ENCODE results near the gene VCP.

DNA sequence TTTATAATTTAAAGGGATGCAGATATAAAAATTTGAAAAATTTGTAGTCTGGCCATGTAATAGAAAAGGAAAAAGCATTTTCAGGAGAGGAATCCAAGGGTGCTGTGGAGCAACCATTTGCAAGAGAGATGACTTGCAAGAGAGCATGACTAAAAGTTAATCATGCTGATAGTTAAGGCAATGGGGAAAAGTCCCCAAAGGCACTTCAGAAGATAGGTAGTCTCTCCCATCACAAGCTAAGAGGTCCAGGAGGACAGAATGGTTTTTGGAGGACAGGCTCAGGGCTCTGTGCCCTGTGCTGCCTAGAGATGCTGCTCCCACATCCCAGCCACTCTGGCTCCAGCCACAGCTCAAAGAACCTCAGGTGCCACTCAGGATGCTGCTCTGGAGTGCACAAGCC lies 44.1 kb downstream of the VCP start:
- TF ChIP-seq, protein P1, sequence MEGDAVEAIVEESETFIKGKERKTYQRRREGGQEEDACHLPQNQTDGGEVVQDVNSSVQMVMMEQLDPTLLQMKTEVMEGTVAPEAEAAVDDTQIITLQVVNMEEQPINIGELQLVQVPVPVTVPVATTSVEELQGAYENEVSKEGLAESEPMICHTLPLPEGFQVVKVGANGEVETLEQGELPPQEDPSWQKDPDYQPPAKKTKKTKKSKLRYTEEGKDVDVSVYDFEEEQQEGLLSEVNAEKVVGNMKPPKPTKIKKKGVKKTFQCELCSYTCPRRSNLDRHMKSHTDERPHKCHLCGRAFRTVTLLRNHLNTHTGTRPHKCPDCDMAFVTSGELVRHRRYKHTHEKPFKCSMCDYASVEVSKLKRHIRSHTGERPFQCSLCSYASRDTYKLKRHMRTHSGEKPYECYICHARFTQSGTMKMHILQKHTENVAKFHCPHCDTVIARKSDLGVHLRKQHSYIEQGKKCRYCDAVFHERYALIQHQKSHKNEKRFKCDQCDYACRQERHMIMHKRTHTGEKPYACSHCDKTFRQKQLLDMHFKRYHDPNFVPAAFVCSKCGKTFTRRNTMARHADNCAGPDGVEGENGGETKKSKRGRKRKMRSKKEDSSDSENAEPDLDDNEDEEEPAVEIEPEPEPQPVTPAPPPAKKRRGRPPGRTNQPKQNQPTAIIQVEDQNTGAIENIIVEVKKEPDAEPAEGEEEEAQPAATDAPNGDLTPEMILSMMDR (IDR thresholded peaks at IDR 0.05 in 2 of 3, conservative IDR thresholded peaks at IDR 0.05 in 1 of 3; ENCODE audit: borderline replicate concordance in 1 of 3, insufficient read depth in 1 of 3, low read depth in 2 of 3, low read length in 2 of 3) = no peak
- TF ChIP-seq YY1 (IDR thresholded peaks at IDR 0.05; ENCODE audit: extremely low read depth, insufficient replicate concordance, low read depth, low read length) (no peak), EZH2 (IDR thresholded peaks at IDR 0.05) (no peak), EGR1 (IDR thresholded peaks at IDR 0.05; ENCODE audit: low read depth) (no peak), POLR2A (IDR thresholded peaks at IDR 0.05; ENCODE audit: borderline replicate concordance, extremely low read depth, insufficient read depth, insufficient read length) (no peak), POLR2AphosphoS5 (IDR thresholded peaks at IDR 0.05; ENCODE audit: low read depth, low read length) (no peak), RAD21 (IDR thresholded peaks at IDR 0.05; ENCODE audit: low read depth) (no peak)
- TF ChIP-seq, protein P2, sequence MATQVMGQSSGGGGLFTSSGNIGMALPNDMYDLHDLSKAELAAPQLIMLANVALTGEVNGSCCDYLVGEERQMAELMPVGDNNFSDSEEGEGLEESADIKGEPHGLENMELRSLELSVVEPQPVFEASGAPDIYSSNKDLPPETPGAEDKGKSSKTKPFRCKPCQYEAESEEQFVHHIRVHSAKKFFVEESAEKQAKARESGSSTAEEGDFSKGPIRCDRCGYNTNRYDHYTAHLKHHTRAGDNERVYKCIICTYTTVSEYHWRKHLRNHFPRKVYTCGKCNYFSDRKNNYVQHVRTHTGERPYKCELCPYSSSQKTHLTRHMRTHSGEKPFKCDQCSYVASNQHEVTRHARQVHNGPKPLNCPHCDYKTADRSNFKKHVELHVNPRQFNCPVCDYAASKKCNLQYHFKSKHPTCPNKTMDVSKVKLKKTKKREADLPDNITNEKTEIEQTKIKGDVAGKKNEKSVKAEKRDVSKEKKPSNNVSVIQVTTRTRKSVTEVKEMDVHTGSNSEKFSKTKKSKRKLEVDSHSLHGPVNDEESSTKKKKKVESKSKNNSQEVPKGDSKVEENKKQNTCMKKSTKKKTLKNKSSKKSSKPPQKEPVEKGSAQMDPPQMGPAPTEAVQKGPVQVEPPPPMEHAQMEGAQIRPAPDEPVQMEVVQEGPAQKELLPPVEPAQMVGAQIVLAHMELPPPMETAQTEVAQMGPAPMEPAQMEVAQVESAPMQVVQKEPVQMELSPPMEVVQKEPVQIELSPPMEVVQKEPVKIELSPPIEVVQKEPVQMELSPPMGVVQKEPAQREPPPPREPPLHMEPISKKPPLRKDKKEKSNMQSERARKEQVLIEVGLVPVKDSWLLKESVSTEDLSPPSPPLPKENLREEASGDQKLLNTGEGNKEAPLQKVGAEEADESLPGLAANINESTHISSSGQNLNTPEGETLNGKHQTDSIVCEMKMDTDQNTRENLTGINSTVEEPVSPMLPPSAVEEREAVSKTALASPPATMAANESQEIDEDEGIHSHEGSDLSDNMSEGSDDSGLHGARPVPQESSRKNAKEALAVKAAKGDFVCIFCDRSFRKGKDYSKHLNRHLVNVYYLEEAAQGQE (IDR thresholded peaks at IDR 0.05; ENCODE audit: low read depth) = no peak
